ENCODE measurements around the gene RHOT2.
A peak's percentile ranks its signal among the peaks of the same experiment; 100 is the strongest.

RHOT2 gene

GRCh38 chr16:667780-668518 is at the start of gene RHOT2:
Gene RHOT2, plus strand, starts transcription at chr16:668132. Its CDS starts 68 bp downstream, at chr16:668200.
- peak; percentile 38 for DNase-seq (ENCODE audit: low read depth)
- peak within 1 kb of the TSS; percentile 73 for H3K4me3 ChIP-seq (ENCODE audit: control insufficient read depth, low read depth, low read length)
- TF ChIP-seq CTCF (IDR thresholded peaks at IDR 0.05; ENCODE audit: control insufficient read depth, insufficient read depth, low read depth, low read length, missing control alignments), result peak; percentile 42

- no peak for TF ChIP-seq CTCF (IDR thresholded peaks at IDR 0.05; ENCODE audit: control insufficient read depth, insufficient read depth, low read depth, low read length, missing control alignments)
- H3K4me3 ChIP-seq (ENCODE audit: control insufficient read depth, low read depth, low read length), result no peak overlapping the region
- no peak for DNase-seq (ENCODE audit: low read depth)
Measured at GRCh38 chr16:619476-620100, 48.3 kb upstream of the RHOT2 start.

GRCh38 chr16:620700-621525 is 47.0 kb upstream of the RHOT2 start:
- H3K4me3 ChIP-seq (ENCODE audit: control insufficient read depth, low read depth, low read length), result no peak overlapping the region
- no peak for DNase-seq (ENCODE audit: low read depth)
- TF ChIP-seq CTCF (IDR thresholded peaks at IDR 0.05; ENCODE audit: control insufficient read depth, insufficient read depth, low read depth, low read length, missing control alignments), result no peak

- no peak for DNase-seq (ENCODE audit: low read depth)
- H3K4me3 ChIP-seq (ENCODE audit: control insufficient read depth, low read depth, low read length), result no peak overlapping the region
- TF ChIP-seq CTCF (IDR thresholded peaks at IDR 0.05; ENCODE audit: control insufficient read depth, insufficient read depth, low read depth, low read length, missing control alignments), result no peak
Measured at GRCh38 chr16:621526-622105, 46.3 kb upstream of the RHOT2 start.

GRCh38 chr16:622920-623280 is 45.0 kb upstream of the RHOT2 start:
- DNase-seq (ENCODE audit: low read depth), result no peak
- H3K4me3 ChIP-seq (ENCODE audit: control insufficient read depth, low read depth, low read length), result no peak overlapping the region
- no peak for TF ChIP-seq CTCF (IDR thresholded peaks at IDR 0.05; ENCODE audit: control insufficient read depth, insufficient read depth, low read depth, low read length, missing control alignments)

- no peak for TF ChIP-seq CTCF (IDR thresholded peaks at IDR 0.05; ENCODE audit: control insufficient read depth, insufficient read depth, low read depth, low read length, missing control alignments)
- no peak overlapping the region for H3K4me3 ChIP-seq (ENCODE audit: control insufficient read depth, low read depth, low read length)
- DNase-seq (ENCODE audit: low read depth), result no peak
Measured at GRCh38 chr16:624526-625070, 43.3 kb upstream of the RHOT2 start.
